Nephron (organoid): Measurements from ENCODE around the gene VPS51.

Source experiments
- H3K27ac Mint-ChIP-seq, 3 experiments: 2 replicates each; pipeline ENCODE4 v1.8.0; 2020; ENCODE audit warnings: mixed read lengths in 3 of 3, mild to moderate bottlenecking in 2 of 3, moderate library complexity in 1 of 3
- H3K27me3 Mint-ChIP-seq: 2 replicates; pipeline ENCODE4 v1.8.0; 2021; ENCODE audit warnings: low read depth, mild to moderate bottlenecking, moderate library complexity, mixed read lengths
- H3K36me3 Mint-ChIP-seq: 2 replicates; pipeline ENCODE4 v1.8.0; 2020; ENCODE audit warnings: low read depth, mixed read lengths
- H3K4me1 Mint-ChIP-seq: 2 replicates; pipeline ENCODE4 v1.8.0; 2020; ENCODE audit warnings: mixed read lengths
- H3K4me3 Mint-ChIP-seq, 3 experiments: 2 replicates each; pipeline ENCODE4 v1.8.0; 2020; ENCODE audit warnings: mild to moderate bottlenecking in 3 of 3, mixed read lengths in 3 of 3, moderate library complexity in 2 of 3
- H3K9me3 Mint-ChIP-seq: 2 replicates; pipeline ENCODE4 v1.8.0; 2020; ENCODE audit warnings: mixed read lengths
- TF ChIP-seq, protein P1 (sequence below), 3 experiments: fragments of 200-600 bp; sonication (generic); IDR thresholded peaks; one replicate each; pipeline ENCODE4 v1.5.0; 2021; ENCODE audit warnings: antibody characterized with exemption in 3 of 3; ENCODE audit not compliant: unreplicated experiment in 3 of 3

Gene VPS51

GRCh38 chr11:65131895-65132237 lies 35.9 kb downstream of the VPS51 start:
- Mint-ChIP-seq H3K27me3 (peaks cover 5% of the 10 kb centered on the region), H3K4me3 (peak overlapping the region; percentile 51 to 100 (median 99)), H3K36me3 (peaks cover 15% of the 10 kb centered on the region), H3K27ac (no peak overlapping the region), H3K4me1 (peaks cover 30% of the 10 kb centered on the region), H3K9me3 (no peaks in the 10 kb centered on the region)
- TF ChIP-seq, protein P1, sequence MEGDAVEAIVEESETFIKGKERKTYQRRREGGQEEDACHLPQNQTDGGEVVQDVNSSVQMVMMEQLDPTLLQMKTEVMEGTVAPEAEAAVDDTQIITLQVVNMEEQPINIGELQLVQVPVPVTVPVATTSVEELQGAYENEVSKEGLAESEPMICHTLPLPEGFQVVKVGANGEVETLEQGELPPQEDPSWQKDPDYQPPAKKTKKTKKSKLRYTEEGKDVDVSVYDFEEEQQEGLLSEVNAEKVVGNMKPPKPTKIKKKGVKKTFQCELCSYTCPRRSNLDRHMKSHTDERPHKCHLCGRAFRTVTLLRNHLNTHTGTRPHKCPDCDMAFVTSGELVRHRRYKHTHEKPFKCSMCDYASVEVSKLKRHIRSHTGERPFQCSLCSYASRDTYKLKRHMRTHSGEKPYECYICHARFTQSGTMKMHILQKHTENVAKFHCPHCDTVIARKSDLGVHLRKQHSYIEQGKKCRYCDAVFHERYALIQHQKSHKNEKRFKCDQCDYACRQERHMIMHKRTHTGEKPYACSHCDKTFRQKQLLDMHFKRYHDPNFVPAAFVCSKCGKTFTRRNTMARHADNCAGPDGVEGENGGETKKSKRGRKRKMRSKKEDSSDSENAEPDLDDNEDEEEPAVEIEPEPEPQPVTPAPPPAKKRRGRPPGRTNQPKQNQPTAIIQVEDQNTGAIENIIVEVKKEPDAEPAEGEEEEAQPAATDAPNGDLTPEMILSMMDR (IDR thresholded peaks at IDR 0.05; ENCODE audit: unreplicated experiment in 3 of 3), result no peak

GRCh38 chr11:65132238-65132987 lies 36.4 kb downstream of the VPS51 start:
- Mint-ChIP-seq H3K27ac (peak overlapping the region; percentile 100), H3K4me1 (peaks cover 30% of the 10 kb centered on the region), H3K36me3 (peaks cover 9% of the 10 kb centered on the region), H3K4me3 (peak overlapping the region; percentile 99 to 100 (median 100)), H3K9me3 (no peaks in the 10 kb centered on the region), H3K27me3 (peaks cover 5% of the 10 kb centered on the region)
- TF ChIP-seq, protein P1 (IDR thresholded peaks at IDR 0.05; ENCODE audit: unreplicated experiment in 3 of 3), result no peak

DNA sequence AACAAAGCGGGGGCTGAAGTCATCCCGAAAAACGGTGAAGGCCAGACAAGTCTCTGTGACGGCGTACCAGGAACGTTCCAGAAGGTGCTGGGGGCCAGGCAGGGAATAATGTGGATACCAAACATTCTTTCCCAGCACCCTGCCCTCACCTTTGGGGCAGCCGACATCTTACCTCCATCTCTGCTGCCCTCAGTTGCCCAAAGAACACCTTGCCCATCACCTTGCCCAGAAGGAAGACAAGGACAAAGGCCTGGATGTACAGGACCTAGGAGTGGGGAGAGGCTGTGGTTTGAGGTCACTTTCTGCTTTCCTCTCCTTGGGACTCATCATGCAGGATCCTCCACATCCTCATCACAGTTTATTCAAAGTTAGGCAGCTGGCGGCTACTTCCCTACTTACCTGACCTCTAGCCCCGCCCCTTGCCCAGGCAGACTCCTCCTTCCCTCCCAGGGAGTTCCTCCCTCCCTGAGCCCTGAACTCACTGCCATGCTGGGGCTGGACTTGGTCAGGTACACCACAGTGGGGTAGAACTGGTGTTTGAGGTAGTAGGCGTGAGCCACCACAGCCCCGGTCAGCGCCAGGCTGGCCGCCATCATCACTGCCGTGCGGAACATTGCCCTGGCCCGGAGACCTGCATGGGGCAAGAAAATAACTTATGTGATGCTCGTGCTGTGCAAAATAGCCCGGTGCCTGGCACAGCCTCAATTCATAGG lies 37.1 kb downstream of the VPS51 start:
- TF ChIP-seq, protein P1 (IDR thresholded peaks at IDR 0.05; ENCODE audit: unreplicated experiment in 3 of 3), result no peak
- Mint-ChIP-seq H3K27ac (peak overlapping the region; percentile 100), H3K27me3 (peaks cover 5% of the 10 kb centered on the region), H3K4me3 (peak overlapping the region; percentile 99 to 100 (median 100)), H3K36me3 (peaks cover 9% of the 10 kb centered on the region), H3K4me1 (peaks cover 30% of the 10 kb centered on the region), H3K9me3 (no peaks in the 10 kb centered on the region)

GRCh38 chr11:65133724-65134123 lies 37.7 kb downstream of the VPS51 start:
- Mint-ChIP-seq H3K36me3 (peaks cover 9% of the 10 kb centered on the region), H3K9me3 (no peaks in the 10 kb centered on the region), H3K27me3 (peaks cover 5% of the 10 kb centered on the region), H3K4me3 (peak overlapping the region; percentile 99 to 100 (median 100)), H3K4me1 (peaks cover 30% of the 10 kb centered on the region), H3K27ac (peak overlapping the region; percentile 100)
- TF ChIP-seq, protein P1 (IDR thresholded peaks at IDR 0.05; ENCODE audit: unreplicated experiment in 3 of 3), result no peak

GRCh38 chr11:65134240-65134951 lies 38.4 kb downstream of the VPS51 start, which contains the start of gene SYVN1:
Gene SYVN1 (minus strand): TSS chr11:65134519. CDS start chr11:65133601, 918 bp downstream.
- Mint-ChIP-seq H3K27ac (peak within 1 kb of the TSS; percentile 100), H3K4me3 (peak within 1 kb of the TSS; percentile 99 to 100 (median 100)), H3K27me3 (peaks cover 5% of the 10 kb centered on the region), H3K4me1 (peaks cover 30% of the 10 kb centered on the region), H3K36me3 (peaks cover 9% of the 10 kb centered on the region), H3K9me3 (no peaks in the 10 kb centered on the region)
- TF ChIP-seq, protein P1 (IDR thresholded peaks at IDR 0.05; ENCODE audit: unreplicated experiment in 3 of 3), result no peak
